ENCODE measurements around the gene HES6. TPM values are rescaled to one million over a fixed set of nuclear protein-coding genes. Genes with fewer than 3 reads are reported as not detected.

The HES6 gene
- total RNA-seq, 4 donors from 2014 or later: 3.8 to 19.5 (median 12.2) TPM

- H3K9me3 ChIP-seq: no peaks in the 10 kb centered on the region
- 47 to 100% methylated on average over 2 to 3 of the region's 11 CpGs for WGBS, 2 donors (ENCODE audit: low coverage in 1 of 2)
- TF ChIP-seq POLR2A (IDR thresholded peaks at IDR 0.05) (no peak), CTCF (IDR thresholded peaks at IDR 0.05) (no peak), POLR2AphosphoS5 (IDR thresholded peaks at IDR 0.05) (no peak), EP300 (IDR thresholded peaks at IDR 0.05) (no peak)
- no peaks in the 10 kb centered on the region for H3K36me3 ChIP-seq
- peak overlapping the region; percentile 79 to 99 (median 98) for H3K27ac ChIP-seq
- ATAC-seq: no peak
- no peaks in the 10 kb centered on the region for H3K27me3 ChIP-seq
- no peak overlapping the region for H3K4me3 ChIP-seq
- peaks cover 11 to 84% (median 46%) of the 10 kb centered on the region in 3 donors for H3K4me1 ChIP-seq
Observed at GRCh38 chr2:238284802-238285515, 45.1 kb upstream of the HES6 start.

- Histone ChIP-seq H3K36me3 (no peaks in the 10 kb centered on the region), H3K4me1 (peaks cover 11 to 89% (median 46%) of the 10 kb centered on the region in 3 donors), H3K9me3 (no peaks in the 10 kb centered on the region), H3K4me3 (no peak overlapping the region), H3K27ac (peak overlapping the region in 3 of 4 donors; percentile 24 to 98 (median 97)), H3K27me3 (no peaks in the 10 kb centered on the region)
- ATAC-seq: no peak
- no peak for TF ChIP-seq POLR2AphosphoS5 (IDR thresholded peaks at IDR 0.05)
- TF ChIP-seq EP300 (IDR thresholded peaks at IDR 0.05): no peak
- TF ChIP-seq POLR2A (IDR thresholded peaks at IDR 0.05): no peak
- no peak for TF ChIP-seq CTCF (IDR thresholded peaks at IDR 0.05)
- 83 to 94% methylated on average over 7 to 13 of the region's 17 CpGs for WGBS, 2 donors (ENCODE audit: low coverage in 1 of 2)
Observed at GRCh38 chr2:238282861-238283738, 43.3 kb upstream of the HES6 start.

GRCh38 chr2:238281826-238282480, 42.1 kb upstream of the HES6 start:
- Histone ChIP-seq H3K4me3 (no peak overlapping the region), H3K27me3 (no peaks in the 10 kb centered on the region), H3K4me1 (peaks cover 9 to 79% (median 39%) of the 10 kb centered on the region in 3 donors), H3K36me3 (peaks cover 0 to 8% of the 10 kb centered on the region in 2 donors), H3K27ac (no peak overlapping the region), H3K9me3 (no peaks in the 10 kb centered on the region)
- 62 to 68% methylated on average over 3 of the region's 13 CpGs for WGBS, 2 donors (ENCODE audit: low coverage in 1 of 2)
- ATAC-seq: no peak
- TF ChIP-seq CTCF (IDR thresholded peaks at IDR 0.05) (no peak), POLR2AphosphoS5 (IDR thresholded peaks at IDR 0.05) (no peak), POLR2A (IDR thresholded peaks at IDR 0.05) (no peak), EP300 (IDR thresholded peaks at IDR 0.05) (no peak)

GRCh38 chr2:238280083-238280825, 40.4 kb upstream of the HES6 start:
- Histone ChIP-seq H3K9me3 (no peaks in the 10 kb centered on the region), H3K4me1 (peaks cover 6 to 62% (median 25%) of the 10 kb centered on the region in 3 donors), H3K36me3 (peaks cover 0 to 25% of the 10 kb centered on the region in 2 donors), H3K27ac (no peak overlapping the region), H3K27me3 (no peaks in the 10 kb centered on the region), H3K4me3 (no peak overlapping the region)
- 90 to 92% methylated on average over 6 to 9 of the region's 12 CpGs for WGBS, 2 donors (ENCODE audit: low coverage in 1 of 2)
- no peak for TF ChIP-seq EP300 (IDR thresholded peaks at IDR 0.05)
- no peak for TF ChIP-seq CTCF (IDR thresholded peaks at IDR 0.05)
- no peak for TF ChIP-seq POLR2A (IDR thresholded peaks at IDR 0.05)
- no peak for TF ChIP-seq POLR2AphosphoS5 (IDR thresholded peaks at IDR 0.05)
- no peak for ATAC-seq

Measured in gastroesophageal sphincter (tissue), 4 donors.